SU-DHL-6 (cell line): ENCODE results near the gene TMEM121B.

Experiments
- H2AFZ ChIP-seq: fragments of 200-600 bp; sonication (generic); 2 replicates; pipeline ENCODE4 v1.6.1; 2014; ENCODE audit warnings: low read depth, mild to moderate bottlenecking, moderate library complexity, mixed read lengths, antibody characterized with exemption, low read length; ENCODE audit not compliant: severe bottlenecking
- H3F3A ChIP-seq: fragments of 200-600 bp; shearing (Covaris generic); 2 replicates; pipeline ENCODE4 v1.6.0; 2016; ENCODE audit warnings: antibody characterized with exemption, mild to moderate bottlenecking; ENCODE audit not compliant: insufficient read depth
- H3K27ac ChIP-seq: fragments of 200-600 bp; sonication (generic); 2 replicates; pipeline ENCODE4 v1.5.1; 2016; ENCODE audit warnings: low read depth, mild to moderate bottlenecking, low read length, moderate library complexity, mixed read lengths
- H3K27me3 ChIP-seq: fragments of 200-600 bp; sonication (generic), shearing (Covaris generic); 2 replicates; pipeline ENCODE4 v1.6.0; 2014; ENCODE audit warnings: mild to moderate bottlenecking, low read length
- H3K36me3 ChIP-seq: fragments of 200-600 bp; sonication (generic); 2 replicates; pipeline ENCODE4 v1.6.1; 2014; ENCODE audit warnings: mild to moderate bottlenecking, low read length, mixed read lengths
- H3K4me2 ChIP-seq: fragments of 300-600, 200-600 bp; shearing (Covaris generic), sonication (generic); 2 replicates; pipeline ENCODE4 v1.6.0; 2014; ENCODE audit warnings: low read length, low read depth, mild to moderate bottlenecking; ENCODE audit not compliant: poor library complexity, severe bottlenecking
- H3K4me3 ChIP-seq: fragments of 200-600 bp; sonication (generic); 2 replicates; pipeline ENCODE4 v1.5.1; 2014; ENCODE audit warnings: antibody characterized with exemption, low read length, mild to moderate bottlenecking, mixed read lengths; ENCODE audit not compliant: insufficient read depth, poor library complexity, severe bottlenecking
- H3K79me2 ChIP-seq: fragments of 200-600 bp; sonication (generic); 2 replicates; pipeline ENCODE4 v1.6.1; 2014; ENCODE audit warnings: mild to moderate bottlenecking, low read length, moderate library complexity; ENCODE audit not compliant: insufficient read depth
- H3K9ac ChIP-seq: fragments of 200-600 bp; sonication (generic); 2 replicates; pipeline ENCODE4 v1.7.0; 2014; ENCODE audit warnings: mild to moderate bottlenecking, low read length
- H3K9me2 ChIP-seq: fragments of 200-600 bp; sonication (generic); replicated peaks from 2 replicates; pipeline ENCODE4 v1.6.1; 2014; ENCODE audit warnings: low read length; ENCODE audit not compliant: insufficient read depth
- H3K9me3 ChIP-seq: fragments of 200-600 bp; sonication (generic); 2 replicates; pipeline ENCODE4 v1.6.1; 2014; ENCODE audit warnings: low read length, mixed read lengths; ENCODE audit not compliant: insufficient read depth
- H4K20me1 ChIP-seq: fragments of 200-600 bp; sonication (generic); 2 replicates; pipeline ENCODE4 v1.6.1; 2014; ENCODE audit warnings: low read depth, mild to moderate bottlenecking, antibody characterized with exemption, low read length, moderate library complexity, mixed read lengths
- CTCF ChIP-seq: fragments of 200-600 bp; sonication (generic); IDR thresholded peaks from one replicate; pipeline ENCODE4 v1.5.1; 2017; ENCODE audit warnings: antibody characterized with exemption, mild to moderate bottlenecking, low read length, moderate library complexity; ENCODE audit not compliant: insufficient read depth, poor library complexity, severe bottlenecking
- EZH2phosphoT487 ChIP-seq: fragments of 200-600 bp; sonication (generic), shearing (Covaris generic); conservative IDR thresholded peaks from 2 replicates; pipeline ENCODE4 v1.6.1; 2018; ENCODE audit warnings: mild to moderate bottlenecking, antibody characterized with exemption, low read length, moderate library complexity, mixed read lengths

Gene TMEM121B

GRCh38 chr22:17120711-17121232 lies 388 bp downstream of the TMEM121B start:
- Histone ChIP-seq H4K20me1 (no peaks in the 10 kb centered on the region), H3K27me3 (no peaks in the 10 kb centered on the region), H3K9ac (no peak overlapping the region), H3K36me3 (no peaks in the 10 kb centered on the region), H3K4me2 (peak overlapping the region; percentile 41), H3K79me2 (no peaks in the 10 kb centered on the region), H3F3A (no peaks in the 10 kb centered on the region), H3K27ac (no peak overlapping the region), H3K9me3 (no peaks in the 10 kb centered on the region), H3K9me2 (no peaks in the 10 kb centered on the region), H2AFZ (no peak overlapping the region), H3K4me3 (peak overlapping the region; percentile 34)
- no peak for TF ChIP-seq CTCF
- no peak for TF ChIP-seq EZH2phosphoT487

GRCh38 chr22:17120281-17120680 lies 879 bp downstream of the TMEM121B start:
- H3F3A ChIP-seq = no peaks in the 10 kb centered on the region
- no peaks in the 10 kb centered on the region for H3K9me2 ChIP-seq
- H3K4me3 ChIP-seq = no peak overlapping the region
- no peak for TF ChIP-seq CTCF
- no peak for TF ChIP-seq EZH2phosphoT487
- H2AFZ ChIP-seq = no peak overlapping the region
- H3K36me3 ChIP-seq = no peaks in the 10 kb centered on the region
- H3K27ac ChIP-seq = no peak overlapping the region
- no peaks in the 10 kb centered on the region for H3K9me3 ChIP-seq
- no peaks in the 10 kb centered on the region for H4K20me1 ChIP-seq
- H3K4me2 ChIP-seq = peak overlapping the region; percentile 41
- H3K79me2 ChIP-seq = no peaks in the 10 kb centered on the region
- no peaks in the 10 kb centered on the region for H3K27me3 ChIP-seq
- no peak overlapping the region for H3K9ac ChIP-seq

GRCh38 chr22:17119481-17120202 lies 1.5 kb downstream of the TMEM121B start:
- no peak overlapping the region for H2AFZ ChIP-seq
- H3K27ac ChIP-seq = no peak overlapping the region
- H3K4me2 ChIP-seq = no peak overlapping the region
- no peak overlapping the region for H3K4me3 ChIP-seq
- H3K36me3 ChIP-seq = no peaks in the 10 kb centered on the region
- TF ChIP-seq EZH2phosphoT487 (no peak), CTCF (no peak)
- H3K9ac ChIP-seq = no peak overlapping the region
- H3K9me2 ChIP-seq = no peaks in the 10 kb centered on the region
- no peaks in the 10 kb centered on the region for H3K27me3 ChIP-seq
- no peaks in the 10 kb centered on the region for H3F3A ChIP-seq
- no peaks in the 10 kb centered on the region for H3K9me3 ChIP-seq
- no peaks in the 10 kb centered on the region for H3K79me2 ChIP-seq
- H4K20me1 ChIP-seq = no peaks in the 10 kb centered on the region
